A673 (cell line): Measurements from ENCODE around the gene GALNT2. TPM values are rescaled to one million over a fixed set of nuclear protein-coding genes. Genes with fewer than 3 reads are reported as not detected.

ENCODE experiments used
- BruUV-seq: library from RNA; stranded (reverse); fragments of 400-500 nt; replicated peaks from 2 replicates; lab custom pipeline; 2021; lab: Mats Ljungman, UMichigan
- CTCF ChIA-PET: fragments of 300-600 bp; sonication (Branson Sonifier 250); formaldehyde crosslinking; loops from one replicate; lab custom pipeline; 2022; ENCODE audit warnings: antibody characterized with exemption; lab: Charles Lee
- POLR2A ChIA-PET: fragments of 300-600 bp; sonication (Branson Sonifier 250); formaldehyde crosslinking; loops from one replicate; lab custom pipeline; 2022; ENCODE audit warnings: antibody characterized with exemption; ENCODE audit not compliant: low non-redundant PET; lab: Charles Lee
- DNase-seq: peaks from one replicate; pipeline ENCODE4 v3.0.0-alpha.2; 2015; ENCODE audit warnings: low spot score
- H3K27ac ChIP-seq: fragments of 200-600 bp; sonication (generic); 2 replicates; pipeline ENCODE4 v1.5.1; 2016; ENCODE audit warnings: mixed run types, low read depth, mild to moderate bottlenecking, mixed read lengths, antibody characterized with exemption, low read length; ENCODE audit not compliant: poor library complexity, severe bottlenecking
- H3K27me3 ChIP-seq: fragments of 200-600 bp; sonication (generic); replicated peaks from 2 replicates; pipeline ENCODE4 v1.6.1; 2017; ENCODE audit warnings: mixed run types, low read depth, mild to moderate bottlenecking, mixed read lengths, antibody characterized with exemption, low read length; ENCODE audit not compliant: insufficient read depth, poor library complexity
- H3K36me3 ChIP-seq: fragments of 200-600 bp; sonication (generic); 2 replicates; pipeline ENCODE4 v1.6.1; 2016; ENCODE audit warnings: mixed run types, mild to moderate bottlenecking, mixed read lengths, antibody characterized with exemption, low read length; ENCODE audit not compliant: insufficient read depth, poor library complexity, severe bottlenecking
- H3K4me1 ChIP-seq: fragments of 200-600 bp; sonication (generic); 2 replicates; pipeline ENCODE4 v1.6.1; 2017; ENCODE audit warnings: mixed run types, mild to moderate bottlenecking, mixed read lengths, antibody characterized with exemption, low read length; ENCODE audit not compliant: insufficient read depth, poor library complexity, severe bottlenecking
- H3K4me3 ChIP-seq: fragments of 200-600 bp; sonication (generic); 2 replicates; pipeline ENCODE4 v1.5.1; 2016; ENCODE audit warnings: low read depth, mixed run types, mild to moderate bottlenecking, mixed read lengths, low read length; ENCODE audit not compliant: poor library complexity, severe bottlenecking
- H3K9me3 ChIP-seq: fragments of 200-600 bp; sonication (generic); 2 replicates; pipeline ENCODE4 v1.6.1; 2016; ENCODE audit warnings: mixed run types, low read depth, mild to moderate bottlenecking, mixed read lengths, antibody characterized with exemption, low read length; ENCODE audit not compliant: poor library complexity, severe bottlenecking
- EZH2 ChIP-seq: fragments of 200-600 bp; sonication (generic); IDR thresholded peaks from 2 replicates; pipeline ENCODE4 v1.6.1; 2017; ENCODE audit warnings: borderline replicate concordance, low read depth, mild to moderate bottlenecking, mixed read lengths, antibody characterized with exemption, low read length; ENCODE audit not compliant: poor library complexity, severe bottlenecking
- intact Hi-C: fragments of 100-400 bp; cut with micrococcal nuclease; formaldehyde crosslinking; loops from one replicate; pipeline ENCODE4 v1.10.0; 2022; ENCODE audit not compliant: unreplicated experiment
- total RNA-seq: library from RNA; stranded (reverse); gene quantifications from 2 replicates; pipeline ENCODE4 v1.2.3, GENCODE V29; 2021
- TF ChIP-seq, protein P1 (sequence below): fragments of 300-800, 200-600 bp; sonication (generic); conservative IDR thresholded peaks from 2 replicates; pipeline ENCODE4 v1.5.1; 2017; ENCODE audit warnings: low read depth, mild to moderate bottlenecking, antibody characterized with exemption, low read length, moderate library complexity, mixed read lengths

GALNT2 gene
- total RNA-seq, 1 experiment from 2014 or later, result 94.6 TPM

DNA sequence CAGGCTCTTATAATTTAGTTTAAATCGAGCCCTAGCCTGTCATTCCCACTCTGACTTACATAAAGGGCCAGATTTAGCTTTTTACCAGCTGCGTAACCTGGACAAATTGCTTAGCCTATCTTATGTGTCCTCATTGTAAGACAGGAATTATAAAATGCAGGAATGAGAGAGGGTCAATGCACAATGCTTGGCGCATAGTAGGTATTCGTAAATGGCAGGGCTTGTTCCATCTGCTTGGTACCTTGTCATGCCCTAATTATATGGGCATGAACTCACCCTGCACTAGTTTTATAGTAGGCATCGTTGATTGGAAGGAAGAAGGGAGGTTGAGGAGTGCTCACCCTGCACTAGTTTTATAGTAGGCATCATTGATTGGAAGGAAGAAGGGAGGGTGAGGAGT, 108.8 kb downstream of the GALNT2 start:
- Histone ChIP-seq H3K27me3 (no peaks in the 10 kb centered on the region), H3K4me3 (no peak overlapping the region), H3K4me1 (peaks cover 36% of the 10 kb centered on the region), H3K9me3 (no peaks in the 10 kb centered on the region), H3K27ac (no peak overlapping the region), H3K36me3 (no peaks in the 10 kb centered on the region)
- DNase-seq, result no peak
- CTCF ChIA-PET, result no interaction called here
- BruUV-seq, result no TSS peak
- TF ChIP-seq, protein P1, sequence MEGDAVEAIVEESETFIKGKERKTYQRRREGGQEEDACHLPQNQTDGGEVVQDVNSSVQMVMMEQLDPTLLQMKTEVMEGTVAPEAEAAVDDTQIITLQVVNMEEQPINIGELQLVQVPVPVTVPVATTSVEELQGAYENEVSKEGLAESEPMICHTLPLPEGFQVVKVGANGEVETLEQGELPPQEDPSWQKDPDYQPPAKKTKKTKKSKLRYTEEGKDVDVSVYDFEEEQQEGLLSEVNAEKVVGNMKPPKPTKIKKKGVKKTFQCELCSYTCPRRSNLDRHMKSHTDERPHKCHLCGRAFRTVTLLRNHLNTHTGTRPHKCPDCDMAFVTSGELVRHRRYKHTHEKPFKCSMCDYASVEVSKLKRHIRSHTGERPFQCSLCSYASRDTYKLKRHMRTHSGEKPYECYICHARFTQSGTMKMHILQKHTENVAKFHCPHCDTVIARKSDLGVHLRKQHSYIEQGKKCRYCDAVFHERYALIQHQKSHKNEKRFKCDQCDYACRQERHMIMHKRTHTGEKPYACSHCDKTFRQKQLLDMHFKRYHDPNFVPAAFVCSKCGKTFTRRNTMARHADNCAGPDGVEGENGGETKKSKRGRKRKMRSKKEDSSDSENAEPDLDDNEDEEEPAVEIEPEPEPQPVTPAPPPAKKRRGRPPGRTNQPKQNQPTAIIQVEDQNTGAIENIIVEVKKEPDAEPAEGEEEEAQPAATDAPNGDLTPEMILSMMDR, result no peak
- TF ChIP-seq EZH2, result no peak
- POLR2A ChIA-PET, result no interaction called here
- intact Hi-C loops, result no loop called here

DNA sequence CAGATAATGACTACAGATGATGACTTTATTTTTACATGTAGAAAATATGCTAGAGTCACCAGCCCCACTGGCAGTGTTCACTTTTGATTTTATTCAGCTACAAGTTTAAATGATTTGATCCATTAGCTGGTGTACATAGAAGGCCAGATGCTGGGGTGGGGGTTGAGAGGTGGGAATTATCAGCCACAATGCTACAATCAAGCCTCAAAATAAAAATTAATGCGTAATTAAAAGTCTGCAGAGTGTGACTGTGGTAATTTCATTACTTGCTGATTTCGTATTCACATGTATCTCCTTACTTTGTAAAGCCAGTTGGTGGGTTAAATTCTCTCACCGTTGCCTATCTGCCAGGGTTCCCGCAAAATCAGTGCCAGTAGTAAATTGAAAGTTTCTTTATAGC, 109.3 kb downstream of the GALNT2 start:
- Histone ChIP-seq H3K27me3 (no peaks in the 10 kb centered on the region), H3K36me3 (no peaks in the 10 kb centered on the region), H3K4me3 (peak overlapping the region; percentile 46), H3K9me3 (no peaks in the 10 kb centered on the region), H3K27ac (peak overlapping the region; percentile 62), H3K4me1 (peaks cover 31% of the 10 kb centered on the region)
- TF ChIP-seq EZH2, result no peak
- TF ChIP-seq, protein P1, result no peak
- BruUV-seq, result no TSS peak
- ChIA-PET POLR2A (no interaction called here), CTCF (no interaction called here)
- DNase-seq, result no peak
- intact Hi-C loops, result no loop called here

DNA sequence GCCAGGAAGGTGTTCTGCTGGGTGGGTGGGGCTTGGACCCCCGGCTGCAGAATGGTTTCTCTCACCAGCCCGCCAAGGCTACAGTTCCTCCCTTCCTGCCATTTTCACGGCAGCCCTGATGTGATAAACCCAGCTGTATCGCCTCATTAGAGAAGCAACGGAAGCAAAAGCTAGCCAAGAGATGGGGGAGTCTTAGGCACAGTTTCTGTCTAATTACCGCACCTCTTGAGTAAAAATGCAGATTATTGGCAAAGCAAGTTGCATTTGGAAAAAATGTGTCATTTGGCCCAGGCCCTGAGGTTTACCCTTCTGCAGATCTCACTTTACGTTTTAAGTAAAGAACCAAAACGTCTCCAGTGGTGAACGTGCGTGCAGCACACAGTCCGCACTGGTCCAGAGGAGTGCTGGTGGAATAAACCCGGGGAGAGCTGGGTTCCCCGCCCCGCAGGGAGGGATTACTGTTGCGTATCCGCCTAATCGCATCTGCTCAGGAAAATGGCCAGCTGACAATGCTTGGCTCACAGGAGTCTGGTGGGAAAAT, 109.9 kb downstream of the GALNT2 start:
- no peaks in the 10 kb centered on the region for H3K27me3 ChIP-seq
- H3K4me3 ChIP-seq, result peak overlapping the region; percentile 46
- POLR2A ChIA-PET, result interaction anchor here (0.5 kb wide), 1 partner anchor 55 kb away, joined by 4 read pairs; no protein-coding TSS in a partner anchor
- BruUV-seq, result no TSS peak
- H3K4me1 ChIP-seq, result peaks cover 31% of the 10 kb centered on the region
- DNase-seq, result peak; percentile 94
- no peaks in the 10 kb centered on the region for H3K36me3 ChIP-seq
- H3K27ac ChIP-seq, result peak overlapping the region; percentile 62
- no peaks in the 10 kb centered on the region for H3K9me3 ChIP-seq
- TF ChIP-seq, protein P1, result 0 out of 2 replicates have a peak, but pooled peaks have one; percentile 10
- TF ChIP-seq EZH2, result no peak
- CTCF ChIA-PET, result no interaction called here
- intact Hi-C loops, result no loop called here
